Measurements from ENCODE around the gene HYDIN.
"Not testable (repeated sequence)": the region's sequence is repeated elsewhere in the genome, so short reads cannot be mapped to it uniquely, and the experiment has no call there.

HYDIN gene

GRCh38 chr16:71143246-71143645, 87.3 kb downstream of the HYDIN start:
- not testable (repeated sequence) for DNase-seq (ENCODE audit: low read depth in 2 of 2, low spot score in 1 of 2)

- not testable (repeated sequence) for DNase-seq (ENCODE audit: low read depth in 2 of 2, low spot score in 1 of 2)
Measured at GRCh38 chr16:71110565-71110964, 120.0 kb downstream of the HYDIN start.

- DNase-seq (ENCODE audit: low read depth in 2 of 2, low spot score in 1 of 2): not testable (repeated sequence)
Measured at GRCh38 chr16:71109656-71110208, 120.8 kb downstream of the HYDIN start.

- not testable (repeated sequence) for DNase-seq (ENCODE audit: low read depth in 2 of 2, low spot score in 1 of 2)
Measured at GRCh38 chr16:71105881-71106280, 124.6 kb downstream of the HYDIN start.

GRCh38 chr16:71083573-71083972, 146.9 kb downstream of the HYDIN start:
- not testable (repeated sequence) for DNase-seq (ENCODE audit: low read depth in 2 of 2, low spot score in 1 of 2)

GRCh38 chr16:71080777-71081176, 149.7 kb downstream of the HYDIN start:
- not testable (repeated sequence) for DNase-seq (ENCODE audit: low read depth in 2 of 2, low spot score in 1 of 2)

GRCh38 chr16:71080262-71080661, 150.3 kb downstream of the HYDIN start:
- DNase-seq (ENCODE audit: low read depth in 2 of 2, low spot score in 1 of 2): not testable (repeated sequence)

- DNase-seq (ENCODE audit: low read depth in 2 of 2, low spot score in 1 of 2): not testable (repeated sequence)
Measured at GRCh38 chr16:71070651-71071050, 159.9 kb downstream of the HYDIN start.

- DNase-seq (ENCODE audit: low read depth in 2 of 2, low spot score in 1 of 2): not testable (repeated sequence)
Measured at GRCh38 chr16:71069842-71070241, 160.7 kb downstream of the HYDIN start.

GRCh38 chr16:71053897-71054609, 176.5 kb downstream of the HYDIN start:
- not testable (repeated sequence) for DNase-seq (ENCODE audit: low read depth in 2 of 2, low spot score in 1 of 2)

- DNase-seq (ENCODE audit: low read depth in 2 of 2, low spot score in 1 of 2): not testable (repeated sequence)
Measured at GRCh38 chr16:71050307-71050706, 180.2 kb downstream of the HYDIN start.

GRCh38 chr16:71039368-71040111, 191.0 kb downstream of the HYDIN start:
- not testable (repeated sequence) for DNase-seq (ENCODE audit: low read depth in 2 of 2, low spot score in 1 of 2)

GRCh38 chr16:71038421-71038820, 192.1 kb downstream of the HYDIN start:
- not testable (repeated sequence) for DNase-seq (ENCODE audit: low read depth in 2 of 2, low spot score in 1 of 2)

- DNase-seq (ENCODE audit: low read depth in 2 of 2, low spot score in 1 of 2): not testable (repeated sequence)
Measured at GRCh38 chr16:71037987-71038386, 192.5 kb downstream of the HYDIN start.

GRCh38 chr16:71028032-71028727, 202.3 kb downstream of the HYDIN start:
- not testable (repeated sequence) for DNase-seq (ENCODE audit: low read depth in 2 of 2, low spot score in 1 of 2)

- not testable (repeated sequence) for DNase-seq (ENCODE audit: low read depth in 2 of 2, low spot score in 1 of 2)
Measured at GRCh38 chr16:71027511-71027910, 203.0 kb downstream of the HYDIN start.

- DNase-seq (ENCODE audit: low read depth in 2 of 2, low spot score in 1 of 2): not testable (repeated sequence)
Measured at GRCh38 chr16:71023851-71024439, 206.6 kb downstream of the HYDIN start.

GRCh38 chr16:71021961-71022537, 208.5 kb downstream of the HYDIN start:
- not testable (repeated sequence) for DNase-seq (ENCODE audit: low read depth in 2 of 2, low spot score in 1 of 2)

GRCh38 chr16:71019067-71019682, 211.3 kb downstream of the HYDIN start:
- not testable (repeated sequence) for DNase-seq (ENCODE audit: low read depth in 2 of 2, low spot score in 1 of 2)

GRCh38 chr16:71015419-71015818, 215.1 kb downstream of the HYDIN start:
- not testable (repeated sequence) for DNase-seq (ENCODE audit: low read depth in 2 of 2, low spot score in 1 of 2)

Data from stimulated activated CD8-positive, alpha-beta memory T cell treated with anti-CD3 and anti-CD28 coated beads, Interleukin-4, amount 100 ng/mL, for 1 hour (primary cell).